ENCODE measurements around the gene TRO.

Gene TRO

DNA sequence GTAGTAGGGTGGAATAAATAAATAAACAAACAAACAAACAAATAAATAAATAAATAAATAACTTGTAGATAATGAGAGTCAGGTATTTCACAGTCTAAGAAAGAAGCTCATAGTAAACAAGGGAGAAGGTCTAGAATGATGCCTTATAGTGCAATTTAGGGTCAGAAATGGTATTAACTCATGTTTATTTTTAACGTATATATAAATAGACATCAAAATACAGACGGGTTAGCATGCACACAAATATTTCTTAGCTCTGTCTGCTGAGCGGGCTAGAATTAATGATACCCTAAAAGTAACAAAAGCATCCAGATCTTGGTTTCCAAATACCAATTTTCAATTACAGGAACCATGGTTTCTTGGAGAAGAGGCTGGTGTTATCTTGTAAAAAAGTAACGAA lies 56.8 kb downstream of the TRO start:
- DNase-seq = no peak

DNA sequence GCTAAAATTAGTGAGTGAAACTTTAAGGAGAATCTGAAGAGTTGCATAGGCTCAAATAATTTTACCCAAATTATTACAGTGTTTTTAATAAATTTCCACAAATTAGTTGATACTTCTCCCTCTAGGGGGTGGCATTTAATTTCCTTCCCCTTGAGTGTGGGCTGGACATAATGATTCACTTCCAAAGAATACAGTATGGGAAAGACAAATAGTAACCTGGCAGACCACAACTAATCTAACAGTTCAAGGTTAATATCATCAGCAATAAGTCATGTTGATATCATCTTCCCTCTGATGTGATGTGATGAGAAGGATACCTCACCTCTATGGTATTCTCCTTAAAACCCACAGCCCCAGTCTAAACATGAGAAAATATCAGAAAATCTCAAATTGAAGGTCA lies 57.8 kb downstream of the TRO start:
- no peak for DNase-seq

DNA sequence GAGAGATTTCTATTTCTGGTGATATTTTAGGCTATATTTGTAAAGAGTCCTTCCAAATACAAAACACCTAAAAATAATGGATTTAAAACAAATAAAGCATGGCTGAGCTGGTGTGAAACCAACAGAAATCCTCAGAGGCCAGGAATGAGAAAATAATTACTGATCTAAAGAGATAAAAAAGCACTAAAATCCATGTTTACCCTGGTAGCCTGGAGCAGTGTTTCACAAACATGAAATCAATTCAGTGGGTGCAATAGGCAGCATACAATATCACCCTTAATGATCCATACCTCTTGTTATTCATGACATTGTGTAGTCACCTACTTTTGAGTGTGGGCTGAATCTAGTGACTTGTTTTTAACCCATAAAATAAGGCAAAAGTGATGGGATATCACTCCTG lies 58.8 kb downstream of the TRO start:
- DNase-seq = no peak

DNA sequence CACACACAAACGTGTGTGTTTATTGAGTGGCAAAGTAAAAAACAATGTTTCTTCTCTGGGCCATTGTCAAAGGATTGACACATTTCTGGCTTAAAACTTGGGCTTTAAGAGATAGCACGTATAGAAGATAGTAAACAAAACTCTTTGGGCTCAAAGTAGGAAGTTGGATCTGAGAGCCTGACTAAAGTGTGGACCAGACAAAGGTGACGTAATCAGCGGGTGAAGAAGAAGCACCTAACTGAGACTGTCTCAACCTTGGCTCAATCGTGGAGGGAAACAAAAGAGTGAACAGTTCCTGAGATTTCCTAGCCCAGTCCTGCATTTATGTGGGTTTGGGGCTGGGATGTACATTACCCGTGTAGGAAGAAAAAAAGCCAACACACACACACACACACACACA lies 59.7 kb downstream of the TRO start:
- DNase-seq = no peak

Measured in activated CD4-positive, alpha-beta T cell treated with anti-CD3 and anti-CD28 coated beads for 48 hours (primary cell).